ENCODE results near the gene CPAMD8. TPM values are rescaled to one million over a fixed set of nuclear protein-coding genes. Genes with fewer than 3 reads are reported as not detected.

The CPAMD8 gene
- total RNA-seq, 1 experiment from 2014 or later: 1.3 TPM

DNA sequence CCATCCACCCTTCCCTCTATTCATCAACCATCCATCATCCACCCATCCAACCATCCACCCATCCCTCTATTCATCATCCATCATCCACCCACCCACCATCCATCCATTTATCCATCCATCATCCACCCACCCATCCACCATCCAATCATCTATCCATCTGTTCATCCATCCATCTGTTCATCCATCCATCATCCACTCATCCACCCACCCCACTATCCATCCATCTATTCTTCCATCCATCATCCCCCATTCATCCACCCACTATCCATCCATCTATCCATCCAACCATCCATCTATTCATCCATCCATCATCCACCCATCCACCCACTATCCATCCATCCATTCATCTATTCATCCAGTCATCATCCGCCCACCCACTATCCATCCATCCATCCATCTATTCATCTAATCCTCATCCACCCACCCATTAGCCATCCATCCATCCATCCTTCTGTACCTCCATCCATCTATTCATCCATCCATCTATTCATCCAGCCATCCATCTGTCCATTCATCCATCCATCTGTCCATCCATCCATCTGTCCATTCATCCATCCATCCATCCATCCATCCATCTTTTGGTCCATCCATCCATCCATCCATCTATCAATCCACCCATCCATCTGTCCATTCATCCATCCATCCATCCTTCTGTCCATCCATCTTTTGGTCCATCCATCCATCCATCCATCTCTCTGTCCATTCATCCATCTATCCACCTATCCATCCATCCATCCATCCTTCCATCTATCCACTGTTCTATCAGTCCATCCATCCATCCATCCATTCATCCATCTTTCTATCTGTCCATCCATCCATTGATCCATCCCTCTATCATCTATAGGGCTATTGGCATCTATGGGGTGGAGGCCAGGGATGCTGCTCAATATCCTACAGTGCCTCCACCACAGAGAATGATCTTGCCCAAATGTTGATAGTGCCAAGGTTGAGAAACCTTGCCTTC, 47.5 kb downstream of the CPAMD8 start:
- POLR2A ChIA-PET: no interaction called here
- Mint-ChIP-seq H3K9me3 (ENCODE audit: unreplicated experiment) (peaks cover 24% of the 10 kb centered on the region), H3K4me3 (ENCODE audit: unreplicated experiment) (no peak overlapping the region), H3K27ac (ENCODE audit: low read depth, unreplicated experiment) (no peak overlapping the region), H3K27me3 (ENCODE audit: insufficient read depth, unreplicated experiment) (peaks cover 25% of the 10 kb centered on the region), H3K36me3 (ENCODE audit: insufficient read depth, unreplicated experiment) (no peaks in the 10 kb centered on the region), H3K4me1 (ENCODE audit: insufficient read depth, unreplicated experiment) (no peaks in the 10 kb centered on the region)
- CTCF ChIA-PET: no interaction called here
- no TSS peak for BruUV-seq (replicated peaks)
- intact Hi-C loops (cut with micrococcal nuclease): no loop called here
- DNase-seq (ENCODE audit: unreplicated experiment): no peak
- TF ChIP-seq, protein P1, sequence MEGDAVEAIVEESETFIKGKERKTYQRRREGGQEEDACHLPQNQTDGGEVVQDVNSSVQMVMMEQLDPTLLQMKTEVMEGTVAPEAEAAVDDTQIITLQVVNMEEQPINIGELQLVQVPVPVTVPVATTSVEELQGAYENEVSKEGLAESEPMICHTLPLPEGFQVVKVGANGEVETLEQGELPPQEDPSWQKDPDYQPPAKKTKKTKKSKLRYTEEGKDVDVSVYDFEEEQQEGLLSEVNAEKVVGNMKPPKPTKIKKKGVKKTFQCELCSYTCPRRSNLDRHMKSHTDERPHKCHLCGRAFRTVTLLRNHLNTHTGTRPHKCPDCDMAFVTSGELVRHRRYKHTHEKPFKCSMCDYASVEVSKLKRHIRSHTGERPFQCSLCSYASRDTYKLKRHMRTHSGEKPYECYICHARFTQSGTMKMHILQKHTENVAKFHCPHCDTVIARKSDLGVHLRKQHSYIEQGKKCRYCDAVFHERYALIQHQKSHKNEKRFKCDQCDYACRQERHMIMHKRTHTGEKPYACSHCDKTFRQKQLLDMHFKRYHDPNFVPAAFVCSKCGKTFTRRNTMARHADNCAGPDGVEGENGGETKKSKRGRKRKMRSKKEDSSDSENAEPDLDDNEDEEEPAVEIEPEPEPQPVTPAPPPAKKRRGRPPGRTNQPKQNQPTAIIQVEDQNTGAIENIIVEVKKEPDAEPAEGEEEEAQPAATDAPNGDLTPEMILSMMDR (IDR thresholded peaks at IDR 0.05; ENCODE audit: unreplicated experiment): no peak

DNA sequence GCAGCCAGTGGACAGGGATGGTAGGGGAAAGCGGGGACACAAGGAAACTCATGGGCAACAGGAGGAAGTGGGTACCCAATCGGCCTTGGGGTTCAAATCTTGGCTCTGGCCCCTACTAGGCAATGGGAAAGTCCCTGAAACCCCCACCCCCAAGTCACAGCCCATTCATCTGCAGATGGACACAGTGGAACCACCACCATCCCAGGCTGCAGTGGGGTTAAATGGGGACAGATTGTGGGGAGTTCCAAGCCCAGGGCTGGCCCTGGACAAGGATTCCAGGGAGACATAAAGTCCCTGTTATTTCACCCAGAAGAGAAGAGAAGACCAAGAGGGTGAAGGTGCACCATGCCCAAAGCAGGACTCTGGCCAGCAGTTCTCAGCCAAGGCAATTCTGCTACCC, 48.5 kb downstream of the CPAMD8 start:
- TF ChIP-seq, protein P1 (IDR thresholded peaks at IDR 0.05; ENCODE audit: unreplicated experiment): no peak
- Mint-ChIP-seq H3K4me3 (ENCODE audit: unreplicated experiment) (no peak overlapping the region), H3K4me1 (ENCODE audit: insufficient read depth, unreplicated experiment) (no peaks in the 10 kb centered on the region), H3K9me3 (ENCODE audit: unreplicated experiment) (peaks cover 17% of the 10 kb centered on the region), H3K27ac (ENCODE audit: low read depth, unreplicated experiment) (no peak overlapping the region), H3K27me3 (ENCODE audit: insufficient read depth, unreplicated experiment) (peaks cover 21% of the 10 kb centered on the region), H3K36me3 (ENCODE audit: insufficient read depth, unreplicated experiment) (no peaks in the 10 kb centered on the region)
- POLR2A ChIA-PET: no interaction called here
- no peak for DNase-seq (ENCODE audit: unreplicated experiment)
- no TSS peak for BruUV-seq (replicated peaks)
- intact Hi-C loops (cut with micrococcal nuclease): no loop called here
- CTCF ChIA-PET: no interaction called here

DNA sequence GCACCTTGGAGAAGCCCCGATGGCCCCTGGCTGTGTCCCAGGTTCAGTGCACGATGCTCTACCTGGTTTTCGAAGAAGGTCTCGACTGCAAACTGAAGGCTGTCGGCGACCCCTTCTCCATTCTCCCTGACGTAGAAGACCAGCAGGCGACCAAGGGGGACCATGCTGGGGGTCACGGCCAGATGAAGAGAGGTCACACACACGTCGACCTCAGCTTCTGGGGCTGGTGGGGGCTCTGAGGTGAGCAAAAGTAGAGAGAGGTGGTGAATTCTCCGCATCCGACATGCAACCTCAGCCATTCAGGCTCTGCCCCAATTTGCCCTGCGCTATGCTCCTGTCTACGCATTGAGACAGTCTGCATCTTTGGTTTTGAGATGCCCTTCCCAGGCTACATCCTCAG, 49.3 kb downstream of the CPAMD8 start:
- Mint-ChIP-seq H3K27me3 (ENCODE audit: insufficient read depth, unreplicated experiment) (peaks cover 21% of the 10 kb centered on the region), H3K36me3 (ENCODE audit: insufficient read depth, unreplicated experiment) (no peaks in the 10 kb centered on the region), H3K4me1 (ENCODE audit: insufficient read depth, unreplicated experiment) (no peaks in the 10 kb centered on the region), H3K27ac (ENCODE audit: low read depth, unreplicated experiment) (no peak overlapping the region), H3K9me3 (ENCODE audit: unreplicated experiment) (peaks cover 17% of the 10 kb centered on the region), H3K4me3 (ENCODE audit: unreplicated experiment) (no peak overlapping the region)
- TF ChIP-seq, protein P1 (IDR thresholded peaks at IDR 0.05; ENCODE audit: unreplicated experiment): no peak
- ChIA-PET CTCF (interaction anchor here (0.7 kb wide), 1 partner anchor 8 kb away, joined by 4 read pairs; no protein-coding TSS in a partner anchor), POLR2A (no interaction called here)
- intact Hi-C loops (cut with micrococcal nuclease): no loop called here
- BruUV-seq (replicated peaks): no TSS peak
- DNase-seq (ENCODE audit: unreplicated experiment): no peak

DNA sequence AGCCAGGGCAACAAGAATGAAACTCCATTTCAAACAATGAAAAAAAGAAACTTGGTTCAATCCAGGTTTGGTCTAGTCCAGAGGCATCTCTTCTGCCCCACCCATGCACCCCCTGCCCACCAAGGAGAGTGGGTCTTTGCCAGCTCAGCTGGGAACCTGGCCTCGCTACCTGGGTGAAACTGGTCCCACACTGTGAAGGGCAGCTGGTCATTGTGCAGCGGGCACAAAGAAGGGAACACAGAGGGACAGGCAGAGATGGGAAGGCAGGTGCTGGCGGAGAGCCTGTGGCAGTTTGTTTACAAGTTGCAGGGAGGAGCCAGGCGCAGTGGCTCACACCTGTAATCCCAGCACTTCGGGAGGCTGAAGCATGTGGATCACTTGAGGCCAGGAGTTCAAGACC, 50.2 kb downstream of the CPAMD8 start:
- Mint-ChIP-seq H3K4me1 (ENCODE audit: insufficient read depth, unreplicated experiment) (no peaks in the 10 kb centered on the region), H3K27ac (ENCODE audit: low read depth, unreplicated experiment) (no peak overlapping the region), H3K9me3 (ENCODE audit: unreplicated experiment) (peaks cover 17% of the 10 kb centered on the region), H3K4me3 (ENCODE audit: unreplicated experiment) (no peak overlapping the region), H3K36me3 (ENCODE audit: insufficient read depth, unreplicated experiment) (no peaks in the 10 kb centered on the region), H3K27me3 (ENCODE audit: insufficient read depth, unreplicated experiment) (peaks cover 21% of the 10 kb centered on the region)
- POLR2A ChIA-PET: interaction anchor here (0.5 kb wide), 1 partner anchor 39 kb away, joined by 3 read pairs; no protein-coding TSS in a partner anchor
- no peak for DNase-seq (ENCODE audit: unreplicated experiment)
- CTCF ChIA-PET: interaction anchor here (0.6 kb wide), 1 partner anchor 1426 kb away, joined by 3 read pairs; no protein-coding TSS in a partner anchor
- intact Hi-C loops (cut with micrococcal nuclease): no loop called here
- no TSS peak for BruUV-seq (replicated peaks)
- TF ChIP-seq, protein P1 (IDR thresholded peaks at IDR 0.05; ENCODE audit: unreplicated experiment): no peak
